HG03442 (cell line): ENCODE results near the gene NRSN2.
"Not testable (repeated sequence)": the region's sequence is repeated elsewhere in the genome, so short reads cannot be mapped to it uniquely, and the experiment has no call there.

Source experiments
- ATAC-seq: cut with Tn5 transposase; IDR thresholded peaks from one replicate; pipeline ENCODE4 v1.9.1; 2021; ENCODE audit warnings: mild to moderate bottlenecking, moderate library complexity; ENCODE audit not compliant: unreplicated experiment

Gene NRSN2

GRCh38 chr20:353166-353565 is 6.3 kb downstream of the NRSN2 start:
- no peak for ATAC-seq

DNA sequence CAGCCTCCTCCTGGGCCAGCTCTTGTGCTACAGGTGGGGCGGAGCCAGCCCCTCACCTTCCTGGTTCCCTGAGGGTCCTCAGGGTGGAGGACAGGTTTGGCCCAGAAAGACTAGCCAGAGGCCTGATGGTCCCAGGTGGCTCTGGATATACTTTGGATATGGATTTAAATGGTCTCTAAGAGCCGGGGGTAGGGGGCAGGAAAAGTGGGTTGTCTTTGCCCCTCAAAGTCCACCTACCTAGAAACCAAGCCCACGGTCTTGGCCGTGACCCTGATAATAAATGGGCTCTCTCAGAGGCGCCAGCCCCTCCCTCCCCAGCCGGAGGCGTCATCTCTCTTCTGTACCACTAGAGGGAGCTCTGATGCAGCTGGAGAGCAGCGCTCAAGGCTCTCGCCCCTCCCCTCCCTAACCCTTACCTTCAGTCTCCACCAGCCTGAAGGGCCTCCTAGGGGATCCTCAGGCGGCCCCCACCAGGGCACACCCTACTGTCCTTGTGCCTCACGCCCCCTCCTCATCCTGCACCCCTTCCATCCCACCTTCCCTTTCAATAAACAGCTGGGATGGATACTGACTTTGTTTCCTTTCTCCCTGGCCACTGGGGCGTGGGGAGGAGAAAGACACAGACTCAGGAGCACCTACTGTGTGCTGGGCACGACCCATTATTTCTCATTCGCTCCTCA is 7.5 kb downstream of the NRSN2 start:
- ATAC-seq: no peak

DNA sequence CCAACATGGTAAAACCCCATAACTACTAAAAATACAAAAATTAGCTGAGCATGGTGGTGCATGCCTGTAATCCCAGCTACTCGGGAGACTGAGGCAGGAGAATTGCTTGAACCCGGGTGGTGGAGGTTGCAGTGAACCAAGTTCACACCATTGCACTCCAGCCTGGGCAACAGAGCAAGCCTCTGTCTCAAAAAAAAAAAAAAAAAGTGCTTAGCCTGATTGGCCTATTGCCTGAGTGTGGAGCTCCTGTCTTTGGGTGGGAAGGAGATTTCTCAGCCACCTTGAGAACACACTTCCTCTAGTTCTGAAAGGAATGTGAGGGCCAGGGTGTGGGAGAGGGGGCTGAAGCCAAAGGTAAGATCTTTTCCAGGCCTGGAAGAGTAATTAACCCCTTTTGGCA is 9.2 kb downstream of the NRSN2 start:
- not testable (repeated sequence) for ATAC-seq

- ATAC-seq: no peak
Observed at GRCh38 chr20:356745-357144, 9.8 kb downstream of the NRSN2 start.

GRCh38 chr20:358891-359555 is 12.1 kb downstream of the NRSN2 start:
- no peak for ATAC-seq

GRCh38 chr20:361561-361960 is 14.7 kb downstream of the NRSN2 start:
- no peak for ATAC-seq

DNA sequence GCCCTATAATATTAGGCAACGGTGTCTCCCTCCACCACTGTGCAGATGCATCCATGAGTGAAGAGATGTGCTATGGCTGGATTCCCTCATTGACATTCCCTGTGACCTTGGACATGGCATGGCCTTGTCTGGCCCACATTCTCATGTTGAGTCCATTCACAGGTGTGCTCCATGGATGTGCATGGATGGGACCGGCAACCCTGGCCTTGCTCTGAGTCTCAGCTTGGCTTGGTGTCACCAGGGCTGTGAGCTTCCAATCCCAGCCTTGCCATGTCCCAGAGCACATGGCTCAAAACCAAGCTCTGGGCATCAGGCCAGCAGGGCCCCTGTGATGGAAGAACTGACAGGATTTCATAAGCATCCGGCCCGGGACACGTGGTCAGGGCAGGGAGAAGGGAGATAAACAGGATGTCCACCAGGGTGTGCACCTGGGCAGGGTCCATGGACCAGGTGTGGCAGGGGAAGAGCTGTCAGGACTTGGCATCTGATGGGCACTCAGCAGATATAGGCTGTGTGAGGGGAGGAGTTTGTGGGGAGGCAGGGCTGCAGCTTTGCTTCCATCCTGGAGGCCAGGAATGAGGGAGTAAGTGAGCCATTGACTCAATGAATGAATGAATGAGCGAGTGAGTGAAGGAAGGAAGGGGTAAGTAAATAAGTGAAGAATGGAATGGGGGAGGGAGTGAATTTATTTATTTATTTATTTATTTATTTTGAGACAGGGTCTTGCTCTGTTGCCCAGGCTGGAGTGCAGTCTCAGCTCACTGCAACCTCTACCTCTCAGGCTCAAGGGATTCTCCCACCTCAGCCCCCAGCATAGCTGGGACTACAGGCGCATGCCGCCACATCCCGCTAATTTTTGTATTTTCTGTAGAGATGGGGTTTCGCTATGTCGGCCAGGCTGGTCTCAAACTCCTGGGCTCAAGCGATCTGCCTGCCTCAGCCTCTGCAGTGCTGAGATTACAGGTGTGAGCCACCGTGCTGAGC is 15.7 kb downstream of the NRSN2 start:
- no peak for ATAC-seq

- no peak for ATAC-seq
Observed at GRCh38 chr20:363319-364078, 16.6 kb downstream of the NRSN2 start.

- ATAC-seq: no peak
Observed at GRCh38 chr20:364905-365794, 18.2 kb downstream of the NRSN2 start.

GRCh38 chr20:366041-366718 is 19.3 kb downstream of the NRSN2 start:
- no peak for ATAC-seq

DNA sequence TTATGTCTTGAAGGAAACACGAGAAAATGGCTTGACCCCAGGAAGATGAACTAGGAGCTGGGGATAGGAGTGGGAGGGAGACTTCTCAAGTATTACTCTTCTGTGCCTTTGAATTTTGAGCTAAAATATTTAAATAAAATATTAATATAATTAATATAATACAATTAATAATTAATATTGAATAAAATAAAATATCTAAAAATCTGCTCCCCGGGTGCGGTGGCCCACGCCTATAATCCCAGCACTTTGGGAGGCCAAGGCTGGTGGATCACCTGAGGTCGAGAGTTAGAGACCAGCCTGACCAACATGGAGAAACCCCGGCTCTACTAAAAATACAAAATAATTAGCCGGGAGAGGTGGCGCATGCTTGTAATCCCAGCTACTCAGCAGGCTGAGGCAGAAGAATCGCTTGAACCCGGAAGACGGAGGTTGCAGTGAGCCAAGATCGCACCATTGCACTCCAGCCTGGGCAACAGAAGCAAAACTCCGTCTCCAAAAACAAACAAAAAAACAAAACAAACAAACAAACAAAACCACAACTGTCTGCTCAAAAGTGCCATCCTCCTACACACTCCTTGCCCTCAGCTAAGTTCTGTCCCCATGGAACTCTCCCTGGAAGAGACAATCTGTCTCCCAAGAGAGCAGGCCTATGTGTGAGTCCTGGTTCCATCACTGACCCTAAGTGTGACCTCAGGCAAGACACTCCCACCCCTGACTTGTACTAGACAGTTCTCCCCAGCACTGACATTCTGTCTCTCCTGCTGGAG is 20.0 kb downstream of the NRSN2 start:
- no peak for ATAC-seq

DNA sequence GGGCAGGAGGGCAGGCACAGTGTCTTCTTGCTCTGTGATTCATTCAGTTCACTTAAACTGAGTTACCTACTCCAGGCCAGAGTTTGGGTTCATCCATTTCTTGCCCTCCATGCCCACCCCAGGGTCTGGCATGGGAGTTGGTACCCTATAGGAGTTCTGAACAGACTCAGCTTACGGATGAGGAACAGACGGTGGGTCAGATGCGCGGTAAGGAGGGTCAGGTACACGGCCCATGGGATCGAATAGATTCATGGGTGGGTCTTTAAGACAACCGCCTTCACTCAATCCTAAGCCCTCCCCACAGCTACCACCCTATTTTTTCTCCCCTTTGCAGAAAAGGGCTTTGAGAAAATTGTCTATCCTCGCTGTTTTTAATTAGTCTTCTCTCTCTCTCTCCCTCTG is 20.6 kb downstream of the NRSN2 start:
- ATAC-seq: no peak

GRCh38 chr20:368915-369314 is 22.0 kb downstream of the NRSN2 start:
- no peak for ATAC-seq

DNA sequence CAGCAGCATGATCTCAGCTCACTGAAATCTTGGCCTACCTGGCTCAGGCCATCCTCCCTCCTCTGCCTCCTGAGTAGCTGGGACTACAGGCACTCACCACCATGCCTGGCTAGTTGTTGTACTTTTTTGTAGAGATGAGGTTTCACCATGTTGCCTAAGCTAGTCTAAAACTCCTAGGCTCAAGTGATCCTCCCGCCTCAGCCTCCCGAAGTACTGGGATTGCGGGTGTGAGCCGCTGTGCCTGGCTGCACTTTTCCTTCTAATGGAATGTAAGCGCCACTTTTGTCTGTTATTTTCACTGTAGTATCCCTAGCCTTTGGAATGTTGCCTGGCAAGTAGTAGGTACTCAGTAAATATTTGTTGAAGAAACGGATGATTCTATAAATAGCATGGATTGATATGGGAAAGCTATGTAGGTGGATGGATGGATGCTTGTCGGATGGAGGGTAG is 23.3 kb downstream of the NRSN2 start:
- no peak for ATAC-seq

GRCh38 chr20:370977-371754 is 24.3 kb downstream of the NRSN2 start:
- ATAC-seq: no peak

GRCh38 chr20:371755-372542 is 25.0 kb downstream of the NRSN2 start:
- ATAC-seq: no peak

DNA sequence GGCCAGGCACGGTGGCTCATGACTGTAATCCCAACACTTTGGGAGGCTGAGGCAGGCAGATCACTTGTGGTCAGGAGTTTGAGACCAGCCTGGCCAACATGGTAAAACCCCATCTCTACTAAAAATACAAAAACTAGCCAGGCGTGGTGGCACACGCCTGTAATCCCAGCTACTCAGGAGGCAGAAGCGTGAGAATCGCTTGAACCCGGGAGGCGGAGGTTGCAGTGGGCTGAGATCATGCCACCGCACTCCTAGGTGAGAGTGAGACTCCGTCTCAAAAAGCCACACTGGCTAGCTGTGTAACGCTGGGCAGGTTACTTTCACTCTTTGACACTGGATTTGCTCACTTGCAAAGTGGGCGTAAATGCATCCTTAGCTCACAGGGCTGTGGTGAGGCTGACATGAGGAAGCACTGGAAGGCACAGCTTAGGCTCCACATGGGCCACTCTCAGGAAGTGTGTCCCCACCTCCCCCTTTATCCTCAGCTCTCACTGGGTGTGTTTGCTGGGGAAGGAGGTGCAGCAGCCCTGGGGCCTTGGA is 25.7 kb downstream of the NRSN2 start:
- not testable (repeated sequence) for ATAC-seq
